Ectodermal cell (in vitro differentiated cells): ENCODE measurements around the gene PLCB4.

Source experiments
- H3K27ac ChIP-seq: 2 replicates; pipeline ENCODE4 v1.7.0; 2013; ENCODE audit warnings: mild to moderate bottlenecking, low read depth, low read length; ENCODE audit not compliant: insufficient read depth, poor library complexity, severe bottlenecking
- H3K27me3 ChIP-seq: 2 replicates; pipeline ENCODE4 v1.7.0; 2013; ENCODE audit warnings: mild to moderate bottlenecking, low read length; ENCODE audit not compliant: insufficient read depth, control insufficient read depth, poor library complexity, severe bottlenecking
- H3K36me3 ChIP-seq: one replicate; pipeline ENCODE4 v1.7.0; 2013; ENCODE audit warnings: low read length; ENCODE audit not compliant: control insufficient read depth, insufficient read depth
- H3K4me1 ChIP-seq: one replicate; pipeline ENCODE4 v1.7.0; 2013; ENCODE audit warnings: low read length; ENCODE audit not compliant: control insufficient read depth, insufficient read depth
- H3K4me3 ChIP-seq: 2 replicates; pipeline ENCODE4 v1.7.0; 2013; ENCODE audit warnings: low read depth, low read length, control low read depth; ENCODE audit not compliant: insufficient read depth
- H3K9me3 ChIP-seq: 2 replicates; pipeline ENCODE4 v1.7.0; 2013; ENCODE audit warnings: mild to moderate bottlenecking, low read length, moderate library complexity; ENCODE audit not compliant: control insufficient read depth
- WGBS, 2 experiments: methylation state at CpG; one replicate each; pipeline ENCODE4 v1.1.7; 2013; ENCODE audit warnings: missing lambda C conversion rate in 2 of 2; 5-methylcytosine and 5-hydroxymethylcytosine counted together

The PLCB4 gene

DNA sequence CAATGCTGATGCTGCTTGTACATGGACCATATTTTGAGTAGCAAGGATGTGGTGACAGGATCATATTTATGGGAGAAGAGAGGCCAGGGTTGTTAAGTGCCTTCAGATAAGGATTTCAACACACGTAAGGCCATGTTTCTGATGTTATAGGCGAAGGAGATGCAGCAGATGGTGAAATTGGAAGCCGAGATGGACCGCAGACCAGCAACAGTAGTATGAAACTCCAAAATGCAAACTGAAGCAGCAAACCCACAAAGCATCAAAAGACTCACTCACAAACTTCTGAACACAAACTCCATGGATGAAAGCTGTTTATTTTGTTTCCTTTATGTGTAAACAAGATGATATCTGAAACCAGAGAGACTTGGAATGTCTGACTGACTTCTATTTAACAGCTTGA lies 409.9 kb downstream of the PLCB4 start:
- Histone ChIP-seq H3K27ac (no peak overlapping the region), H3K4me3 (no peak overlapping the region), H3K4me1 (peaks cover 3% of the 10 kb centered on the region), H3K36me3 (no peaks in the 10 kb centered on the region), H3K27me3 (no peaks in the 10 kb centered on the region), H3K9me3 (no peaks in the 10 kb centered on the region)
- WGBS, 2 experiments = 94 to 96% methylated on average over 4 of the region's 4 CpGs

DNA sequence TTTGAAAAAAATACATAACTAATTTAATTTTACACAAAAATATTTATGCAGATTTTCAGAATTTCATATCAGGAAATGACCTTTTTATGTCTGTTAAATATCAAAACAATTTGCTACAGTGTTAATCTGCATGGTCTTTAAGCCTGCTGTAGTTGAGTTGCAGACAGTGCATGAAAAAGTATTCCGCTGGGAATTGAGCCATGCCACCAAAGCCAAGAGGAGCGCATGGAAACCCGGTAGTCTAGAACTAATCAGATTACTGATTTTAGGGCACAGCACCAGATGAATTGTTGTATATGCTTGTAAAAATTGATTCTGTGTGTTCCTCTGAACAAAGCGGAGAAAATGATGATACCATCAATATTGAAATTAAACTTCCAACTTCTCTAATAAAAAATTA lies 411.2 kb downstream of the PLCB4 start:
- Histone ChIP-seq H3K9me3 (no peaks in the 10 kb centered on the region), H3K27me3 (no peaks in the 10 kb centered on the region), H3K4me1 (peaks cover 3% of the 10 kb centered on the region), H3K4me3 (no peak overlapping the region), H3K36me3 (no peaks in the 10 kb centered on the region), H3K27ac (no peak overlapping the region)
- whole genome bisulfite sequencing, 2 experiments = 91 to 96% methylated on average over 4 of the region's 4 CpGs

DNA sequence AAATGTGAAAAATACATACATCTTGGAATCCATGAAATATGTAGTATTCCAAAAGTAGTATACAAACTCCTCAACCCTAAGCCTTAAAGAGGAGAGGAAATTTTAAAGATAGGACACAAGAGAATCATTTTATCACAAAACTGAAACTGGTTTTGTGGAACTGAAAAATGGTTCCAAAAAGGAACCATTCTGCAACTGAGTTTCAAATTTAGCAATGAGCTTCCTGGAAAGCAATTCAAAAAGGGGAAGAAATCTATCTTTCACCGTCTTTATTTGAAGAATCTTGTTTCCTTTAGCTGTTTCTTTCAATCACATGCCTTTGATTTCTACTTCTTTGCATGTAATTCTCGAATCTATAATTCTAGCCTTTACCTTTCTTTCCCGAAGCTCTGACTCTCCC lies 413.3 kb downstream of the PLCB4 start:
- Histone ChIP-seq H3K4me1 (peaks cover 7% of the 10 kb centered on the region), H3K4me3 (no peak overlapping the region), H3K27ac (no peak overlapping the region), H3K9me3 (no peaks in the 10 kb centered on the region), H3K27me3 (no peaks in the 10 kb centered on the region), H3K36me3 (no peaks in the 10 kb centered on the region)
- WGBS, 2 experiments = 98 to 99% methylated on average over 3 of the region's 3 CpGs

DNA sequence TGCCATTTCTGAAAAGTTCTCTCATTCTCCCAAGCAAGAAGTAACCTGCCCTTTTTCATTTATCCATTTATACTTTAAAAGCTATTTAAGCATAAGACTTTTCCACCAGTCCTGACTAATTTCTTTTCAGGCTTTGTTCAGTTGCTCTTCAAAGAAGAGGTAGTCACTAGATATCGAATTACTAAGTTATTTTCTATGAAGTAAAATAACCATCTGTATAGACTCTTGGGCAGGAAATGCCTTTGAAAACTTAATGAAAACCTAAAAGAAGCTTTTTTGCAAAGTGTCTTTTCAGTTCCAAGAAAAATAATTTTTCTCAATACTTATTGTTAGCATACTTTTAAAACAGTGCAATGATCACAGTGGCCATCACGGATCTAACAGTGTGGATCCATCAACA lies 414.2 kb downstream of the PLCB4 start:
- H3K9me3 ChIP-seq = no peaks in the 10 kb centered on the region
- H3K4me3 ChIP-seq = no peak overlapping the region
- H3K27ac ChIP-seq = no peak overlapping the region
- no peaks in the 10 kb centered on the region for H3K36me3 ChIP-seq
- WGBS, 2 experiments = 80 to 90% methylated on average over 1 of the region's 2 CpGs
- peaks cover 7% of the 10 kb centered on the region for H3K4me1 ChIP-seq
- H3K27me3 ChIP-seq = no peaks in the 10 kb centered on the region

DNA sequence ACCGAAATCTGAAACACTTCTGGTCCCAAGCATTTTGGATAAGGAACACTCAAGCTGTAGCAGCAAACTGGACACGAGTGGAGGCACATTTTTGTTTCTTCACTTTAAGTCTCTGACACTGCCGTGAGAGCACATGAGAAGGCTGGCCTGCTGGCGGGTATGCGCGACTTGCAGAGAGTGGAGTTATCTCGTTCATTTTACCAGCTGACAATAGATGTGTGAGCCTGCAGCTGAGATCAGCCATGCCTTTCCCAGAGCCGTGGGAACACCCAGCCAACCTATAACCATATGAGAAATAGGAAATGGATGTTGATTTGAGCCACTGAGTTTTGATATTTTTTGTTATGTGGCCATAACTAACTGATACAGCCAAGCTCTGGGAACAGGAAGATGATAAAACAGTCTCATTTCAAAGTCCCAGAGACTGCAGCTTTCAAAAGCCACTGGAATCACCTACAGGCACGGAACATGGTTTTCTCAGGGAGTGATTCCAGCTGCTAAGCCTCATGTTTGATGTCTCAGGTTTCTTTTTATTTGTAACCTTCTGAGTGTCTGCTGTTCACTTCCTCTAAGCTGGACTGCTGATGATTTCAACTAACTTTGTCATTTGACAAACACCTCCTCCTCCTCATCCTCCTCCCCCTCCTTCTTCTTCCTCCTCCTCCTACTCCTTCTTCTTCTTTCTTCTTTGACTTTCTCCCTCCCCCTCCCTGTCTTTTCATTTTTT lies 416.9 kb downstream of the PLCB4 start:
- Histone ChIP-seq H3K9me3 (no peaks in the 10 kb centered on the region), H3K27ac (no peak overlapping the region), H3K27me3 (no peaks in the 10 kb centered on the region), H3K36me3 (no peaks in the 10 kb centered on the region), H3K4me3 (no peak overlapping the region), H3K4me1 (peaks cover 11% of the 10 kb centered on the region)
- WGBS, 2 experiments = 90 to 91% methylated on average over 9 of the region's 9 CpGs

DNA sequence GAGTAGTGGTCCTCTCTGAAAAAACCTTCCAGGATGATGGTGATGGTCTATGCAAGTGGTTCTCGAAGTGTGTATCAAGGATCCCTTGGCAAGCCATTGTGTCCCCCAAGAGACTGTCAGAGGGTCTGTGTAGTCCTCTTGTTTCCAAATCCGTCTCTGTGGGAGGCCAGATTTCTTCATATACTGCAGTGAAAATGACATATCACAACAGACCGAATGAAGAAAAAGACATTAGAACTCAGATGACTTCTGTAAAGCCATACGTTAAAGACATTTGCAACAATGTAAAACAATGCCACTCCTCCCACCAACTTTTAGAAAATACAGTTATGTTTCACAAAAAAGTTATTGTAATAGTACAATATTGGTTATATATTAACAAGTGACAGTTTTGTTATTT lies 418.3 kb downstream of the PLCB4 start:
- H3K4me1 ChIP-seq = peaks cover 11% of the 10 kb centered on the region
- no peak overlapping the region for H3K4me3 ChIP-seq
- no peaks in the 10 kb centered on the region for H3K27me3 ChIP-seq
- H3K27ac ChIP-seq = no peak overlapping the region
- H3K36me3 ChIP-seq = no peaks in the 10 kb centered on the region
- WGBS, 2 experiments = 94 to 96% methylated on average over 3 to 4 of the region's 4 CpGs
- no peaks in the 10 kb centered on the region for H3K9me3 ChIP-seq

DNA sequence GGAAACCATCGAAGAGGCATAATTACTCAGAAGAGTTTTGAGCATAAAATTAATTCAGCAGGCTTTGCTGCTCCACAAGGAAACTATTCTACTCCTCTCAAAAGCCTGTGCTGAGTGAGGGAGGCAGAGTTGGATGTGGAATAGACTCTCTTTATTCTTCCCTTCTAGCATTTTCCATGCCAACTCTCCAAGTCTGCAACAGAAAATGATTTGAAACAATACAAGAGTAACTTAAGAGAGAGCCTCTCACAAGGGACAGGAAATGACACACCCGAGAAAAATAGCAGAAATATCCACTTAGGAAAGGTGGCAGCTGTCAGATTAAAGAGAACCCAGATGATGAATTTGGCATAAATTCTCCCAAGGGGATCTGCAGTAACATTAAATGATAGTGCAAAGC lies 419.2 kb downstream of the PLCB4 start:
- Histone ChIP-seq H3K4me1 (peaks cover 9% of the 10 kb centered on the region), H3K27ac (no peak overlapping the region), H3K27me3 (no peaks in the 10 kb centered on the region), H3K9me3 (no peaks in the 10 kb centered on the region), H3K4me3 (no peak overlapping the region), H3K36me3 (no peaks in the 10 kb centered on the region)
- 84 to 90% methylated on average over 2 of the region's 2 CpGs for WGBS, 2 experiments

DNA sequence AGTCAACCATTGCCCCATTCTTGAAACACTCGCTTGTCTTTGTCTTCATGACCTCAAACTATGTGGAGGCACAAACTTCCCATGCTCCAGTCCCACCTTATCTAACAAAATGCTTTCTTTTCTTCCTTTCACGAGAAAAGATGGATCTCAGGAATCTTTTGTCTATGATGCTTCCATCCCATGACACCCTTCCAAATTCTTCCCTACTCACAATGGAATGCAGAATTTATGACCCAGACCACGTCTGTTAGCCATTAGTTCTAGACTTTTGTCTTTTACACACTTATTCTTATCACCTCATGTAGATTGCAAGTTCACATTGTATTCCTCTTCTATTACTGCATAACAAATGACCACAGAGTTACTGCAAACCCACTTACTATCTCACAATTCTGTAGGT lies 421.3 kb downstream of the PLCB4 start:
- Histone ChIP-seq H3K4me1 (peaks cover 9% of the 10 kb centered on the region), H3K9me3 (no peaks in the 10 kb centered on the region), H3K27me3 (no peaks in the 10 kb centered on the region), H3K36me3 (no peaks in the 10 kb centered on the region), H3K27ac (no peak overlapping the region), H3K4me3 (no peak overlapping the region)
- 77 to 84% methylated on average over 3 of the region's 3 CpGs for WGBS, 2 experiments

DNA sequence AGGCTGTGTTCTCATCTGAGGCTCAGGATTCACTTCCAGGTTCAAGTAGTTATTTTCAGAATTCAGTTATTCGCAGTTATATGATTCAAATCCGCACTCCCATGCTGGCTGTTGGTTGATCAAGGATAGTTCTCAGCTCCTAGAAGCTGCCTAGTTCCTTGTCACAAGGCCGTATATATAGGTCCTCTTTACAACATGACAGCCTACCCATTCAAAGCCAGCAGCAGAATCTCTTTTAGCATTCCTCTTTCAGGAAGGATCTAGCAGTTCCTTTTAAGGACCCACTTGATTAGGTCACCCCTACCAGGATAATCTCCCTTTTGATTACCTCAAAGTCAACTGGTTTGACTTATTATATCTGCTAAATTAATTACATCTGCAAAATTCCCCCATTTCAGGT lies 421.7 kb downstream of the PLCB4 start:
- Histone ChIP-seq H3K27ac (no peak overlapping the region), H3K4me1 (peaks cover 9% of the 10 kb centered on the region), H3K4me3 (no peak overlapping the region), H3K9me3 (no peaks in the 10 kb centered on the region), H3K36me3 (no peaks in the 10 kb centered on the region), H3K27me3 (no peaks in the 10 kb centered on the region)
- 90 to 93% methylated on average over 3 of the region's 3 CpGs for WGBS, 2 experiments

DNA sequence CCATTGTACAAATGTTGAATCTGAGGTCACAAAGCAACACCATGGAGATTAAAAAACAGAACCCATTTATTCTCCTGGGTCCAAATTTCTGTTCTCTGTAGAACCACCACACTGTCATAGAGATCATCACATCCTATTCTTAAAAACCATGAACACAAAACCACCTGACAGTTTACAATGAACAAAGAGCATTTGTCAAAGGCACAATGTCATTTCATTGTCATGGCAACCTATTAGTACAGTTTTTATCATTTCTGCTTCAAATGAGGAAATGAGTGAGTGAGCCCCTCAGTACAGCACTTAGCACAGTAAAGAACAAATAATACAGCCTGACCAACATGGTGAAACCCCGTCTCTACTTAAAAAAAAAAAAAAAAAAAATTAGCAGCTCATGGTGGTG lies 422.4 kb downstream of the PLCB4 start:
- no peaks in the 10 kb centered on the region for H3K27me3 ChIP-seq
- WGBS, 2 experiments = 100% methylated on average over 1 of the region's 1 CpG
- H3K4me3 ChIP-seq = no peak overlapping the region
- H3K4me1 ChIP-seq = peaks cover 4% of the 10 kb centered on the region
- no peaks in the 10 kb centered on the region for H3K9me3 ChIP-seq
- H3K36me3 ChIP-seq = no peaks in the 10 kb centered on the region
- H3K27ac ChIP-seq = no peak overlapping the region

DNA sequence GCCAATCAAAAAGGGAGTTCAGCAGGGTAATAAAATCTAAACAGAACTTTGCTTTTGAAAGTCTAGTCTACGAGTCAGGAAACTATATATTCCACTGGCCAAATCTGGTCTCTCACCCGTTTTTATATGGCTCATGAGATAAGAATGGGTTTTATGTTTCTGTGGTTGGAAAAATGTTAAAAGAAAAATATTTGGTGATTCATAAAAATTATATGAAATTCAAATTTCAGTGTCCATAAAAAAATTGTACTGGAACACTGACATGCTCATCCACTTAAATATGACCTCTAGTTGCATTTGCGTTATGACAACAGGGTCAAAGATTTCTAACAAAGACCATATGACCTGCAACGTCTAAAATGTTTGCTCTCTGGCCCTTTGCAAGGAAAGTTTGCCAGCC lies 423.2 kb downstream of the PLCB4 start:
- no peaks in the 10 kb centered on the region for H3K9me3 ChIP-seq
- 97% methylated on average over 4 of the region's 4 CpGs for WGBS, 2 experiments
- H3K27me3 ChIP-seq = no peaks in the 10 kb centered on the region
- no peak overlapping the region for H3K27ac ChIP-seq
- no peak overlapping the region for H3K4me3 ChIP-seq
- peaks cover 4% of the 10 kb centered on the region for H3K4me1 ChIP-seq
- no peaks in the 10 kb centered on the region for H3K36me3 ChIP-seq
